ENCODE results near the gene GJA9. TPM values are rescaled to one million over a fixed set of nuclear protein-coding genes. Genes with fewer than 3 reads are reported as not detected.

Gene GJA9
- total and polyA plus RNA-seq, 2 of the 8 experiments (the other 6 are each of a cell fraction or from before 2014, with no cell fraction given): not detected

GRCh38 chr1:38829368-38829767 is 52.0 kb downstream of the GJA9 start (continued):
- no peak for TF ChIP-seq EZH2 (IDR thresholded peaks at IDR 0.05; ENCODE audit: low read depth, low read length, severe bottlenecking)
- TF ChIP-seq, protein P1, sequence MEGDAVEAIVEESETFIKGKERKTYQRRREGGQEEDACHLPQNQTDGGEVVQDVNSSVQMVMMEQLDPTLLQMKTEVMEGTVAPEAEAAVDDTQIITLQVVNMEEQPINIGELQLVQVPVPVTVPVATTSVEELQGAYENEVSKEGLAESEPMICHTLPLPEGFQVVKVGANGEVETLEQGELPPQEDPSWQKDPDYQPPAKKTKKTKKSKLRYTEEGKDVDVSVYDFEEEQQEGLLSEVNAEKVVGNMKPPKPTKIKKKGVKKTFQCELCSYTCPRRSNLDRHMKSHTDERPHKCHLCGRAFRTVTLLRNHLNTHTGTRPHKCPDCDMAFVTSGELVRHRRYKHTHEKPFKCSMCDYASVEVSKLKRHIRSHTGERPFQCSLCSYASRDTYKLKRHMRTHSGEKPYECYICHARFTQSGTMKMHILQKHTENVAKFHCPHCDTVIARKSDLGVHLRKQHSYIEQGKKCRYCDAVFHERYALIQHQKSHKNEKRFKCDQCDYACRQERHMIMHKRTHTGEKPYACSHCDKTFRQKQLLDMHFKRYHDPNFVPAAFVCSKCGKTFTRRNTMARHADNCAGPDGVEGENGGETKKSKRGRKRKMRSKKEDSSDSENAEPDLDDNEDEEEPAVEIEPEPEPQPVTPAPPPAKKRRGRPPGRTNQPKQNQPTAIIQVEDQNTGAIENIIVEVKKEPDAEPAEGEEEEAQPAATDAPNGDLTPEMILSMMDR (IDR thresholded peaks at IDR 0.05; ENCODE audit: control extremely low read depth in 1 of 3, insufficient read depth in 1 of 3, low read depth in 1 of 3, low read length in 3 of 3): no peak
